GM13977 (cell line): ENCODE data around the gene RGS7.
"Not testable (repeated sequence)": the region's sequence is repeated elsewhere in the genome, so short reads cannot be mapped to it uniquely, and the experiment has no call there.

Experiments used
- DNase-seq: peaks from one replicate; pipeline ENCODE4 v3.0.0; 2012; ENCODE audit warnings: low spot score
- in situ Hi-C: fragments of 300-500 bp; cut with MboI; formaldehyde crosslinking; loops from one replicate; pipeline ENCODE4 v1.12.0; 2022; ENCODE audit warnings: low sequenced_read_pairs, low pct_unique_long_range_greater_than_20kb, mixed read lengths, inconsistent platforms; ENCODE audit not compliant: unreplicated experiment
- TF ChIP-seq, protein P1 (sequence below): IDR thresholded peaks from 2 replicates; pipeline ENCODE4 v1.5.1; 2012; ENCODE audit warnings: mild to moderate bottlenecking, control low read depth; ENCODE audit not compliant: insufficient read depth; ENCODE audit errors: extremely low read depth, missing control alignments

Gene RGS7

DNA sequence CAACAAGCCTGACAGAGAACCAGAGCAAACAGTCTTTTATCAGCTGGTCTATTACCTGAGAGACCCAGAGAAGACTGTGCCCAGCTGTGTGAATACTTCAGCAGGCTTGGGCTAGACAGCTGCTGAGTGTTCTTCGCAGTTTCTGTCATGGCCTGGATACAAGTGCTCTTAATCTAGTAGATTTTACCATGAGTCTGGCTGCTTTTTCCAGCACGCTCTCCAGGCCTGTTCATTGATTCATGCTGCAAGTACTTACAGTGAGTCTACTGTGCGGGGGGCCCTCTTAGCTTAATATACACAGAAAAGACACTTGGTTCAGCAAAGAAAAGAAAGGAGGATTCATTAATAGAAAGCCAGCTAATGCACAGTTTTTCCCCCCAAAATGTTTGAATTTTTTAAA is 48.5 kb downstream of the RGS7 start:
- no peak for DNase-seq
- in situ Hi-C loops: no loop called here
- TF ChIP-seq, protein P1, sequence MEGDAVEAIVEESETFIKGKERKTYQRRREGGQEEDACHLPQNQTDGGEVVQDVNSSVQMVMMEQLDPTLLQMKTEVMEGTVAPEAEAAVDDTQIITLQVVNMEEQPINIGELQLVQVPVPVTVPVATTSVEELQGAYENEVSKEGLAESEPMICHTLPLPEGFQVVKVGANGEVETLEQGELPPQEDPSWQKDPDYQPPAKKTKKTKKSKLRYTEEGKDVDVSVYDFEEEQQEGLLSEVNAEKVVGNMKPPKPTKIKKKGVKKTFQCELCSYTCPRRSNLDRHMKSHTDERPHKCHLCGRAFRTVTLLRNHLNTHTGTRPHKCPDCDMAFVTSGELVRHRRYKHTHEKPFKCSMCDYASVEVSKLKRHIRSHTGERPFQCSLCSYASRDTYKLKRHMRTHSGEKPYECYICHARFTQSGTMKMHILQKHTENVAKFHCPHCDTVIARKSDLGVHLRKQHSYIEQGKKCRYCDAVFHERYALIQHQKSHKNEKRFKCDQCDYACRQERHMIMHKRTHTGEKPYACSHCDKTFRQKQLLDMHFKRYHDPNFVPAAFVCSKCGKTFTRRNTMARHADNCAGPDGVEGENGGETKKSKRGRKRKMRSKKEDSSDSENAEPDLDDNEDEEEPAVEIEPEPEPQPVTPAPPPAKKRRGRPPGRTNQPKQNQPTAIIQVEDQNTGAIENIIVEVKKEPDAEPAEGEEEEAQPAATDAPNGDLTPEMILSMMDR: no peak

DNA sequence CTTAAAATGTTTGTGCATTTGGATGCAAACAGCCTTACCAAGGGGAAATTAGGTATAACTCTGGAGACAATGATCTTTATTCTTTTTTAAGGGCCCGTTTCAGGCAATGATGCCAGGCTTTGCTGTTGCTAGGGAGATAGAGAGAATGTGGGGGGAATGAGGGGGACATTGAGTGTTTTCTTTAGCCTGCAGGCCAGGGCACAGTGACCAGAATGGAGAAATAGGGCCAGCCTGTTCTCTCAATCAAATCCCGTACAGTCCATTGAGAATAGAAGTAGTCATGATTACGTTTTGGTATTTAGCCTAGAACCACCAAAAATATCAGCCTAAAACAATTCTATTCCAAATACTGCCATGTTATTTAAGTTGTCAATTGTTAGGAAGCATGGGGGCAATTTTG is 49.0 kb downstream of the RGS7 start:
- in situ Hi-C loops: no loop called here
- DNase-seq: no peak
- TF ChIP-seq, protein P1: no peak

DNA sequence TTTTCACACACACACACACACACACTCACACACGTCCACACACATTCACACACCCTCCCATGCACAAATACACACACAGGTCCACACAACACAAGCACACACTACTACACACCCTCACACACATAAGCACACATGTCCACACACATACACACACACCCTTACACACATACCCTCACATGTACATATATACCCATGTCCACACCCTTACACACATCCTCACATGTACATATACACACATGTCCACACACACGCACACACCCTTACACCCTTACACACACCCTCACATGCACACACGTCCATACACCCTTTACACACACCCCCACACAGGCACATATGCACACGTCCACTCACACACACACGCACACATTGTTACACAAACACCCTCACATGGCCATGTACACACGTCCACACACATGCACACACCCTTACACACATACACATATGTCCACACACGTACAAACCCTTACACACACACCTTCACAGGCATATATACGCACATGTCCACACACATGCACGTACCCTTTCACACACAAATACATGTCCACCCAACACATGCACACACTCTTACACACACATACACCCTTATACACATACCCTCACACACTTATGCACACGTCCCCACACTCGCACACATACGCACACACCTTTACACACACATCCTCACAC is 50.7 kb downstream of the RGS7 start:
- in situ Hi-C loops: no loop called here
- no peak for DNase-seq
- TF ChIP-seq, protein P1: no peak

DNA sequence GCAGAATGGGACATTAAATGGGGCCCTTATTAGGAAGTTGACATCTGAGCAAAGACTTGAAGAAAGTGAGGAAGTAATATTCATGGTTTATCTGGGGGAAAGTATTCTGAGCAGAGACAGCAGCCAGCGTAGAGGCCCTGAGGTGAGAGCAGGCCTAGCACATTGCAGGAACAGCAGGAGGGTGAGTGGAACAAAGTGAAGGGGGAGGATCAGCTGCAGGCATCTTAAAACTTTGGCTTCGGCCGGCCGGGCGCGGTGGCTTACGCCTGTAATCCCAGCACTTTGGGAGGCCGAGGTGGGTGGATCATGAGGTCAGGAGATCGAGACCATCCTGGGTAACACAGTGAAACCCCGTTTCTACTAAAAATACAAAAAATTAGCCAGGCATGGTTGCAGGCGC is 55.0 kb downstream of the RGS7 start:
- in situ Hi-C loops, DNase-seq: not testable (repeated sequence)

DNA sequence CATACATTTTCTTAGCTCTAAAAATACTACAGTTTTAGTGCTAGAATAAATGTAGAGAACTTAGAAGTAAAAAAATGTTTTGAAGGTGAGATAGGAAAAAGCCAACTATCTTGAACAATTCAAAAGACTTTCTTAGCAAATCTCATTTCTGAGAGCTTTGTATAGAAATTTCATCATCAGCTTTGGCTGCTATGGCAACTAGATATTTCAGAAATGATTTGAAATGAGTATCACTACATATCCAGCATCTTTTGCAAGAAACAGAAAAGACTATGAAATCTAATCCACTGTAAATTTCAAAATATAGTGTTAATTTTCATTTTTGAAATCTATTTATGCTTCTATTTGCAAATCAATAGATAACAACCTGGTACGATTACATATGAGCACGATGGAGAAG is 57.7 kb downstream of the RGS7 start:
- TF ChIP-seq, protein P1: no peak
- in situ Hi-C loops: no loop called here
- DNase-seq: no peak

DNA sequence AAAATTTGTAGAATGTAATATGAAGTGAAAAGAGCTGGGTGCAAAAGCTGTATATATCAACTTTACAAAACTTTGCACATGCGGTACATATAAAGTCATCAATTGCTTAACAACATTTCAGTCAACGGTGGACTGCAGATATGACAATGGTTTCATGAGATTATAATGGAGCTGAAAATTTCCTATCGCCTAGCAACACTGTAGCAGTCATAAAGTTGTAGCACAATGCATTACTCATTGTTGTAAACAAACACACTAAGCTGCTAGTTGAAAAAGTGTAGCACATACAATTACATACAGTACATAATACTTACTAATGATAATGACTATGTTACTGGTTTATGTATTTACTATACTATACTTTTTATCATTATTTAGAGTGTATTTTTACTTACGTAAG is 64.0 kb downstream of the RGS7 start:
- in situ Hi-C loops: no loop called here
- no peak for DNase-seq
- TF ChIP-seq, protein P1: no peak

DNA sequence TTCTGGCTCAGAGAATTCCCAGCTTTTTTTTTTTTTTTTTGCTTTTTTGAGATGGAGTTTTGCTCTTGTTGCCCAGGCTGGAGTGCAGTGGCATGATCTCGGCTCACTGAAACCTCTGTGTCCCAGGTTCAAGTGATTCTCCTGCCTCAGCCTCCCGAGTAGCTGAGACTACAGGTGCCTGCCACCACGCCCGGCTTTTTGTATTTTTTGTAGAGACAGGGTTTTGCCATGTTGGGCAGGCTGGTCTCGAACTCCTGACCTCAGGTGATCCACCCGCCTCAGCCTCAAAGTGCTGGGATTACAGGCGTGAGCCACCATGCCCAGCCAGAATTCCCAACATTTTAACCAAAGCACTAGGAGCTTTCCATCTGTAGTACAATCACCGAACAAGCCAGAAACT is 65.5 kb downstream of the RGS7 start:
- DNase-seq, in situ Hi-C loops: not testable (repeated sequence)

DNA sequence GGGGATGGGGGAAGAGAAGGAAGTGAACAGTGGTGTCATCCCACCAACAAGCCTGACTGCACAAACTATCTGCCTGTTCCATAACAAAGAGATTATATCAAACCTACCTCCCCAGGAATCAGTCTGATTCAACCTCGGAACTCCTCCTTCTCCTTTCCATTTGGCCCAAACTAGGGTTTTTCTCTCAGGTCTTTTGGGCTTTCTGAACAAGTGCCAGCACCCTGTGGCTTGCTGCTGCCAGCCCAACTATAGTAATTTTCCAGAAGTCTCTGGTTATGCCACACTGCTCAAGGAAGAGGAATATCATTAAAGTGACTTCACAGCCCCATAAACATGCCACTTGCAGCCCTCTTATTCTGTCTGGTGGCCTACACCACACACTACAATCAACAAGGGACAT is 70.5 kb downstream of the RGS7 start:
- TF ChIP-seq, protein P1: no peak
- DNase-seq: no peak

More for the DNA sequence above, 70.5 kb downstream of the RGS7 start:
- in situ Hi-C loops: no loop called here
